Left renal pelvis (tissue), 4 donors: ENCODE results near the gene PRKAG1. TPM values are rescaled to one million over a fixed set of nuclear protein-coding genes. Genes with fewer than 3 reads are reported as not detected.
"Not testable (repeated sequence)": the region's sequence is repeated elsewhere in the genome, so short reads cannot be mapped to it uniquely, and the experiment has no call there.

ENCODE experiments used
- DNase-seq, 4 donors: peaks; one replicate each; pipeline ENCODE4 v3.0.0-alpha.2; 2013; ENCODE audit warnings: low read depth in 4 of 4, low spot score in 3 of 4
- polyA plus RNA-seq, 4 donors: library from polyadenylated mRNA; unstranded; fragments of 120-200 nt; gene quantifications; one replicate each; pipeline ENCODE4 v1.2.1, GENCODE V29; 2013; ENCODE audit not compliant: insufficient read length in 4 of 4

Gene PRKAG1
- polyA plus RNA-seq, result 10 to 100 TPM; 59.6 to 82.0 (median 78.1) TPM

DNA sequence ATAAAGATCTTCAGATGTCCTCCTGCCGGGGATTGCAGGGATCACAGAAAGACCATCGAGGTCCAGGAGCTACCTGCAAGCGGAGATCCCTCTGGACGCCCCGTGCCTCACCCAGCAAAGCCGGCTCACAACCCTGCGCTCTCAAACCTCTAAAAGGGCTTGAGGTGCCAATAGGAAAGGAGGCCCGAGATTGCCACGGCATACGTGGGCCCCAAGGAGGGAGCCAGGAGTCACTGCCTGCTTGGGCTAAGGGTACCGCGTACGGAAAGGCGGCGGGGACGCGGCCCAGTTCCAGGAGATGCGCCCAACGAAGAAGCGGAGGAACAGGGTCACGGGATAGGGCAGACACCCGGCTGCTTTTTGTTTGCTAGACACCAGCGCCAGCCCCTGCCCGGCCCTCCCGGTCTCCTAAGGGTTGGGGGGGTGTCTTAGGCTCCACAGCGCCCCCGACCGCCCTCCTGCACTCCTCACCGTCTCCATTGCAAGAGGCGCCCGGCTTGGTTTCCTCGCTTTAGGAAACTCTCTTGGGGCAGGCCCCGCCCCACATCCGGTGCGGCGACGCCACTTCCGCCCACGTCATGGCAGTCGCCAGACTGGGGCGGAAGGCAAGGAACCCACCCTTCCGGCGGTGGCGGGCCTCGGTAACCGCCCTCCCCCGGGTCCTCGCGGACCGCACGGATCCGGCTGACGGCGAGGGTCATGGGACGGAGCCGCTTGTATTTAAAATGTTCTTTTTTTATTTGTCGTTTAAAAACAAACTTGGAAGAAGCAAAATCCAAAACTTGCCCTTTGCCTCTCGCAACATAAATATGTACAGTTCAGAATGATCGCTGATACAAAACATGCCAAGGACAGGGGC is at the start of gene PRKAG1:
Gene PRKAG1, minus strand, starts transcription at position 516 of the 859 bp plus-strand sequence. Its CDS starts 36 bp downstream, at position 480.
- peak; percentile 92 to 96 (median 94) for DNase-seq

DNA sequence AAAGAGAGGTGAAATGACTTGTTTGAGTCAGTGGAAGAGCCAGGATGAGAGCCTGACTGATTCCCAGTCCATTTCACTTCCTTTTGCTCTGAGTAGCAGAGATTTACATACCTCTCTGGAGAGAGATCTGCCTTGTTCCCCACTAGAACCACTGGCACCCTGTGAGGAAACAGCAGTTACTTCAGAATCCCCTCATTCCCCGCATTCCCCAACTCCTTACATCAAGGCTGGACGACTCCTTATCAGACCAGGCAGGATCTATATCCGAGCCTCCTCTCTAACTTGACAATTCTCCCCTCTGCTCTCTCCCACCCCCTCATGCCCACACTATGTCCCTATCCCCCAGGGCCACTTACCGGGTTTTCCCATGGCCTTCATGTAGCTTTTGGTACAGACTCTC is 47.5 kb upstream of the PRKAG1 start:
- no peak for DNase-seq

- DNase-seq, result no peak
Measured at GRCh38 chr12:49064767-49065152, 46.2 kb upstream of the PRKAG1 start.

DNA sequence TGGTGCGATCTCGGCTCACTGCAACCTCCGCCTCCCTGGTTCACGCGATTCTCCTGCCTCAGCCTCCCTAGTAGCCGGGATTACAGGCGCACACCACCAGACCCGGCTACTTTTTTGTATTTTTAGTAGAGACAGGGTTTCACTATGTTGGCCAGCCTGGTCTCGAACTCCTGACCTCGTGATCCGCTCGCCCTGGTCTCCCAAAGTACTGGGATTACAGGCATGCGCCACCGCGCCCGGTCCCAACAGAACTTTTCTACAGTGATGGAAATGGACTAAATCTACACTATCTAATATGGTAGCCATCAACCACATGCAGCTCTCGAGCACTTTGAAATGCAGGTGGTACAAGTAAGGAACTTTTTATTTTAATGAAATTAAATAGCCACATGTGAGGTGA is 43.3 kb upstream of the PRKAG1 start:
- not testable (repeated sequence) for DNase-seq

DNA sequence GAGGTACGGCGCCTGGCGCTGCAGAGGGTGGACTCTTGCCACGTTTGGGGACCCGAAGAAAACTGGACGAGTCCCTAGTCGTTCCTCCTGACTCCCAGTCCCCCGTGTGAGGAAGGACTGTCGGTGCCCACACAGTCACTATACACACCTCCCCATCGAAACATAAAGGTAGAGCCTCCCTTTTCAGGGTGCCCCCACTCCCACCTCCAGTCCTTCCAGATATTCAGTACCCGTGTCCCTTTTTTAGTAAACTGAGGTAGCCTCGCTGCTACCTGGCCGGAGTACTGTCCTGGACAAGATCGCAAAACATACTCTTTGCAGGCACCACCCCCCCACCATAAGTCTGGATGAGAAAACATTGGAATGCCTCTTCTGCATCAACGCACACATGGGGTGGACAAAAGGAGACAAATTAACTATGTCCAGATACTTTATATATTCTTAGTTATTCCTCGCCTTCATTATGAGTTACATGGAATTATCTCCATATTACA is 42.6 kb upstream of the PRKAG1 start:
- no peak for DNase-seq

GRCh38 chr12:49060237-49061156 is 41.9 kb upstream of the PRKAG1 start, which contains the start of gene KMT2D:
Gene KMT2D (minus strand): TSS chr12:49060794. CDS start chr12:49055324, 5,470 bp downstream.
- DNase-seq, result peak; percentile 92 to 93 (median 93)

DNA sequence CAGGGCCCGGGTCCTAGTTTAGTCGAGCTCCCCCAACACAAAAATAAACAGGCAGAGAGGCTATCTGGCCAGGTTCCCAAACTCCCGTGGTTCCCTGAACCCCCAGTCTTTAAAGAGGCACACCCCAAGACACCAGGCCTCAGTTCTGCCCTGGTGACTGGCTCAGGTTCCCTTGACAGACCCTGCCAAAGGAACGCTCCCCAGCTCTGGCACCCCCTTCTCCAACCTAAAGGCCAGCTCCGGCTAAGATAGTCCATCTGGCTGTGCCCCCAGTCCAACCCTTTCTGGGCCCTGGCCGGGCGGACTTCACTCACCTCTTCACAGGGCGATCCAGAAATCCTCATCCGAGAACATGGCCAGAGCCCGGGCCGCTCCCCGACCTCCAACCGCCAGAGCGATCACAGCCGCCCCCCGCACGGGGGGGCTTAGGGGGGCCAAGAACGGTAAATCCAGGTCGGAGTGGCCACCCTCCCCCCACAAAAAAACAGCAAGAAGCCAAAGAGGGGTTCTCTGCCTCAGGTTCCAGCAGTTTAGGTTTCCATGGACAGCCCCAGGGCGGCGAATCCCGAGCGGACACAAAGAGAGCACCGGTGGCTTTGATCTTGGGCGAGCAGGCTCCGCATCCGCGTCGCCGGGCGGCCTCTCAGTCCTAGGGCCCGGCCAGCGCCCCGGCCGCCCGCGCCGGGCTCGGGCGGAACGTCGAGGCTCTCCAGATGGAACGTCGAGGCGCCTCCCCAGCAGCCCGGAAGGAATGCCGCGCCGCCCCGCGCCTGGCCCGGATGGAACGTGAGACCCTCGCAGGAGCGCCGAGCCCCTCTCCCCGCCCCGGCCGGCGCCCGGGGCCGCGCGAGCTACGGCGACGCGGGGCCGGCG is 41.0 kb upstream of the PRKAG1 start:
- no peak for DNase-seq

DNA sequence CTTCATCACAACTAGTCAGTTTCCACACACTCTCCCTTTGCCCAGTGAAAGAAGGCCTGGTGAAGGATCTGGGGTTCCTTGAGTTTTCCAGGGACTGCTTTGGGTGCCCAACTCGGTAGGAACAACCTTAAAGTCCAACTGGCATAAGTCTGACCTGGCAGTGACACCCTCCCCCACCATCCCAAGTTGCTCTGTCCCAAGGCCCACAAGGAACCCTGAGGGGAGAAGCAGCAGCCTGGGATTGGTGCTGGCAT is 40.4 kb upstream of the PRKAG1 start:
- DNase-seq, result no peak

GRCh38 chr12:49058366-49059044 is 39.9 kb upstream of the PRKAG1 start:
- DNase-seq, result no peak

GRCh38 chr12:49057888-49058287 is 39.3 kb upstream of the PRKAG1 start:
- no peak for DNase-seq

DNA sequence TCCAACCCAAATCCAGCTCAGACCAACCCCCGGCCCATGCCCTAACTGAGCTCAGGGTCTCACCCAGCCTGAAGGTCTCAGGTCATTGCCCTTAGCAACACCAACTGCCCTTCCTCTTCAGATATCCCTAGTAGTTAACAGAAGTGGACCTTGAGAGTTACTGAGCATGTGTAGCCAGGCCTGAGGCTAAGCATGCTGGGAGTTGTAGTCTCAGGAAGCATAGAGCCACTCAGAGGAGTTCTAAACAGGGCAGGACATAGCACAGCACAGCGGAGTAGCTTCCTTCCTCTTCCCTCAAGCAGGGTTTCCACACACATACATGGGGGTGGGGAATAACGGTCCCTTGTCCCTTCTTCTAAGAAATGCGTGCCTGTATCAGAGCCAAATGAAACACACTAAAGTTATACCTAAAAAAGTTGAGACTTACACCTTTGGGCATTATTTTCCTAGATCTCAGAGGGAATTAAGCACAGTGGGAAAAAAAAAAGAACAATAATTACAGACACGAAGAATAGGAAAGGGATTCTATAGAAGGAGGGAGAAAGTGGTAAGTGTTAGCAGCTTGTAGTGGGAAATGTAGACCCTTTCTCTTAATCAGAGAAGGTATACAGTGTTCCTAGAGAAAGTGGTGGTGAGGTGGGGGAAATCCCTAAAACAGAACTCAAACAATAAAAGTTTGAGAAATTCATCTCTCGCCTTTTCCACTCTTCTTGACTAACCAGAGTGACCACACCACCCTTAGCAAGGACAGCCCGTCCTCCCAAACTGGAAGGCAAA is 37.6 kb upstream of the PRKAG1 start:
- DNase-seq, result no peak

DNA sequence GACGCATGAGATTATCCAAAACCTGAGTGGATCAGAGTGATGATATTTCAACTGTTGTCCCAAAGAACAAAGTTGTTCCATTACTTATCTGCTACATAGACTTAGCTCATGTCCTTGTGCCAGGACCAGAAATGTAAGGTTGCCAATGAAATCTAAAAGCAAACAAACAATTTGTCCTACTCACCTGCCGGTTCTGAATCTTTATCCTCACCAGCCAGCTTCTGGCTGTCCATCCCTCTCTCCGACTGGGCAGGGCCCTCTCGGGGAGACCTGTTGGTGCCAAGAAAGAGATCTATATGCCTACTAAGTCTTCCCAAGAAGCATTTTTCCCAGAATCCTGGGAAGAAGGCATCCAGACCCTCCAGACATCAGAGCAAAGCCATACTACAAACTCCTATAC is 36.5 kb upstream of the PRKAG1 start:
- no peak for DNase-seq

GRCh38 chr12:49054524-49054923 is 35.9 kb upstream of the PRKAG1 start:
- DNase-seq, result no peak

DNA sequence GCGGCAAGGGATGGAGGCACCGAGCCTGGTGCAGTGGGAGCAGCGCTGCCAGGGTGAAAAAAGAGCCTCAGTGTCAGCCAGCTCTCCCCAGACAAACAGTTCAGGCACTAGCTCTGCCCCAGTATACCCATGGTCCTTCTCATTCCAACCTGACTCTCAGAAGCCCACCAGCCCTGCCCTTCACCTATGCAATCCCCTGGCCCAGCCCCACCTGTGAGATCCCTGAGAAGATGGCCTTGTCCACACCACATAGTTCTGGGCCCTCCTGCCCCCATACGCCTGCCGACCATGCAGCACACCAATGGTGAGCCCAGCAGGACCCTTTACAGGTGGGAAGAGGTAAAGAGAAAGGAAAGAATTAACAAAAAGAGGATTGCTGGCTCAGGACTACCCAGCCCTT is 35.5 kb upstream of the PRKAG1 start:
- no peak for DNase-seq

DNA sequence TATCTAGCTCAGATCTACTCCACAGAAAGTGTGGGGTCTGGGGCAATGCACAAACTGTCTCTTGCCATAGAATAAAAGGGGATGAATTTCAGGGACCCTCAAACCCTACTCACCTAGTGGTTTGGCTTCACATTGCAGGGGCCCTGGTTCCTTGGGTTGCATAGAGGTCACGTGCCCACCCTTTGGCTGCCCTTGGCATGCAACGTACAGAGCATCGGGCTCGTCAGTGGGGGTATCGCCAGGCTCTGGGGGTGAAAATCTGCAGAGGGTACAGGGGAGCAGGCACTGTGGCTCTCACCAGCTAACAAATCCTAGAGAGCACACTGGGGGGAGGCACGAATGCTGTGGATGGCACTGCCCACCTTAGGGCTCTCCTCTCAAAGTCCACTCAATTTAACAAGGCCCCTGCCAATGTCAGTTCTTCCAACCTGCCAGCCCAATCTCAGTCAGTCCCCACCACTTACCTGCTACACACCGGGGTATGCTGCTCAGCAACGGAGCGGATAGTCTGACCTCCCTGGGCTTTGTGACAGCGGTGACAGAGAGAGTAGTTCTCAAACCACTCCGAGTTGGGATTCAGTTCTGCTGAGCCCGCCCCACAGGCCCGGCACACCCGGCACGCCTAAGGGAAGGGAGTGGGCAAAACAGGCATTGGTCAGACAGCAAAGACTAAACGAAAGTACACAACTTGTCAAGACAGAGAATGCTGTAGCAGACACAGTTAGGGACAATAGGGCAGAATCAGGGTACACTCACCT is 34.1 kb upstream of the PRKAG1 start:
- no peak for DNase-seq

- no peak for DNase-seq
Measured at GRCh38 chr12:49051777-49052438, 33.3 kb upstream of the PRKAG1 start.

- DNase-seq, result no peak
Measured at GRCh38 chr12:49051373-49051764, 32.8 kb upstream of the PRKAG1 start.
